ENCODE results near the gene IQSEC1. TPM values are rescaled to one million over a fixed set of nuclear protein-coding genes. Genes with fewer than 3 reads are reported as not detected.

IQSEC1 gene
- total and polyA plus RNA-seq, 2 experiments from 2014 or later, result 8.0 to 51.9 TPM

DNA sequence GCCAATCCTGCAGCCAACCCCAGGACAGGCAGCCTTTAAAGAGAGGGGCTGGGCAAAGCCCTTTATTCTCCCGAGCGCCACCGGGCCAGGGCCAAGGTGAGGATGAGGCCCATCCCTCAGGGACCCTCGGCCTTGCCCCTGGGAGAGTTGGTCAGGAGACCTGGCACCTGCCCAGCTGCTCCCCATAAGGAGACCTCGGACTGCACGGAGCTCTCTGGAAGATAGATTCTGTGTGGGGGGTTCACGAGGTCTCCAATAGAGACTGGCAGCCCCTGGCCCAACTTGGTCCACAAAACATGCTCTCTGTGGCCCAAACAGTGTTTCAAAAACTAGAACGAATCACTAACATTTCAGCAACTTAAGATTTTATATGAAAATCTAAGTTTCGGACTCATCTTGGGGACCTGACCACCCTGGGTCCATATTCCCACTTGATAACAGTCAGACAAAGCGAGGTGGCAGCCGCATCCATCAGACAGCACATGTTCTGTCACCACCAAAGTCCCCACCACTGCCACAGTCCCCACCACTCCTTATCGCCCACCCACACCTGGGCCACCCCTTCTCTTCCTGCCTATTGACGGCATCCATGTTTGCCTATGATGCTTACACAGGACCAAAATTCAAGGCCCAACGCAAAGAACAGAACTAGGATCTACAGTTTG is 117.4 kb downstream of the IQSEC1 start:
- ATAC-seq (no peak), DNase-seq (ENCODE audit: low spot score) (no peak)
- H3K27me3 Mint-ChIP-seq (ENCODE audit: insufficient read depth, low read depth, poor library complexity), result peaks cover 7% of the 10 kb centered on the region
- TF ChIP-seq ZNF462 (CRISPR knock-in tag; IDR thresholded peaks at IDR 0.05) (no peak), STAT1 (IDR thresholded peaks at IDR 0.05; ENCODE audit: unreplicated experiment) (no peak), CREB1 (CRISPR knock-in tag; IDR thresholded peaks at IDR 0.05; ENCODE audit: low read depth) (no peak), JUNB (IDR thresholded peaks at IDR 0.05; ENCODE audit: unreplicated experiment) (no peak), NANOG (IDR thresholded peaks at IDR 0.05; ENCODE audit: borderline replicate concordance) (no peak), REST (IDR thresholded peaks at IDR 0.05; ENCODE audit: unreplicated experiment) (no peak), EZH2phosphoT487 (IDR thresholded peaks at IDR 0.05; ENCODE audit: unreplicated experiment) (no peak), ZNF114 (CRISPR knock-in tag; IDR thresholded peaks at IDR 0.05) (no peak), POLR2AphosphoS5 (IDR thresholded peaks at IDR 0.05; ENCODE audit: low read depth) (no peak), EZH2 (IDR thresholded peaks at IDR 0.05; ENCODE audit: low read depth, unreplicated experiment) (no peak), ZNF331 (CRISPR knock-in tag; IDR thresholded peaks at IDR 0.05; ENCODE audit: low read depth) (no peak)
- TF ChIP-seq, protein P1, sequence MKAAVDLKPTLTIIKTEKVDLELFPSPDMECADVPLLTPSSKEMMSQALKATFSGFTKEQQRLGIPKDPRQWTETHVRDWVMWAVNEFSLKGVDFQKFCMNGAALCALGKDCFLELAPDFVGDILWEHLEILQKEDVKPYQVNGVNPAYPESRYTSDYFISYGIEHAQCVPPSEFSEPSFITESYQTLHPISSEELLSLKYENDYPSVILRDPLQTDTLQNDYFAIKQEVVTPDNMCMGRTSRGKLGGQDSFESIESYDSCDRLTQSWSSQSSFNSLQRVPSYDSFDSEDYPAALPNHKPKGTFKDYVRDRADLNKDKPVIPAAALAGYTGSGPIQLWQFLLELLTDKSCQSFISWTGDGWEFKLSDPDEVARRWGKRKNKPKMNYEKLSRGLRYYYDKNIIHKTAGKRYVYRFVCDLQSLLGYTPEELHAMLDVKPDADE (IDR thresholded peaks at IDR 0.05), result no peak
- TF ChIP-seq, protein P2, sequence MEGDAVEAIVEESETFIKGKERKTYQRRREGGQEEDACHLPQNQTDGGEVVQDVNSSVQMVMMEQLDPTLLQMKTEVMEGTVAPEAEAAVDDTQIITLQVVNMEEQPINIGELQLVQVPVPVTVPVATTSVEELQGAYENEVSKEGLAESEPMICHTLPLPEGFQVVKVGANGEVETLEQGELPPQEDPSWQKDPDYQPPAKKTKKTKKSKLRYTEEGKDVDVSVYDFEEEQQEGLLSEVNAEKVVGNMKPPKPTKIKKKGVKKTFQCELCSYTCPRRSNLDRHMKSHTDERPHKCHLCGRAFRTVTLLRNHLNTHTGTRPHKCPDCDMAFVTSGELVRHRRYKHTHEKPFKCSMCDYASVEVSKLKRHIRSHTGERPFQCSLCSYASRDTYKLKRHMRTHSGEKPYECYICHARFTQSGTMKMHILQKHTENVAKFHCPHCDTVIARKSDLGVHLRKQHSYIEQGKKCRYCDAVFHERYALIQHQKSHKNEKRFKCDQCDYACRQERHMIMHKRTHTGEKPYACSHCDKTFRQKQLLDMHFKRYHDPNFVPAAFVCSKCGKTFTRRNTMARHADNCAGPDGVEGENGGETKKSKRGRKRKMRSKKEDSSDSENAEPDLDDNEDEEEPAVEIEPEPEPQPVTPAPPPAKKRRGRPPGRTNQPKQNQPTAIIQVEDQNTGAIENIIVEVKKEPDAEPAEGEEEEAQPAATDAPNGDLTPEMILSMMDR (conservative IDR thresholded peaks at IDR 0.05; ENCODE audit: low read depth in 2 of 2), result no peak
- Histone ChIP-seq H3K4me2 (no peak overlapping the region), H3K27me3 (ENCODE audit: insufficient read depth) (no peaks in the 10 kb centered on the region), H3K4me1 (ENCODE audit: insufficient read depth) (peaks cover 15% of the 10 kb centered on the region; the same call in 1 of the 2 replicates), H3K36me3 (ENCODE audit: insufficient read depth) (no peaks in the 10 kb centered on the region), H3K79me2 (replicated peaks; ENCODE audit: insufficient read depth) (peaks cover 58% of the 10 kb centered on the region), H3K27ac (ENCODE audit: low read depth) (no peak overlapping the region), H3F3A (replicated peaks; ENCODE audit: low read depth) (no peaks in the 10 kb centered on the region), H4K20me1 (replicated peaks; ENCODE audit: insufficient read depth) (peaks cover 22% of the 10 kb centered on the region; the same call in 1 of the 2 replicates), H3K4me3 (no peak overlapping the region), H2AFZ (no peak overlapping the region), H3K9me2 (ENCODE audit: insufficient read depth) (no peaks in the 10 kb centered on the region)
- H3K9me3 Mint-ChIP-seq, result no peaks in the 10 kb centered on the region
- H3K4me1 Mint-ChIP-seq, result peaks cover 21% of the 10 kb centered on the region
- H3K36me3 Mint-ChIP-seq (ENCODE audit: low read depth), result no peaks in the 10 kb centered on the region
- H3K27ac Mint-ChIP-seq, result no peak overlapping the region
- H3K4me3 Mint-ChIP-seq, result no peak overlapping the region
